ENCODE results near the gene FAM186B.

DNA sequence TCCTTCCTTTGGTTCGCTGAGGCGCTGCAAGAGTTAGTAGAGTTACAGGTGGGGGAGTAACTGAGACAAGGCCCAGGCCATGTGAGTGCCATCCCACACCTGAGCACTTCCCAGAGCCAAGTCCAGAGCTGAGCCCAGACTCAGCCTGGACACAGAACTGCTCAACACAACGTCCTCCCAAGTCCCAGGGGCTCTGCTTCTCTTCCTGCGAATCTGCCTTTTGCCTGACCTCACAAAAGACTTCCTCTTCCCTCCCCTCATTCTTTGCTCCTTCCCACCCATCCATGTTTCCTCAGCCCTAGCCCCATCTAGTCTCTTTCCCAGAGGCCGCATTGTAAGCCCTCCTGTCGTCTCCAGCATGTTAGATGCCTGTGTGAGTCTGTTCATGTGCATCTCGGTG lies 20.8 kb downstream of the FAM186B start:
- TF ChIP-seq, protein P1, sequence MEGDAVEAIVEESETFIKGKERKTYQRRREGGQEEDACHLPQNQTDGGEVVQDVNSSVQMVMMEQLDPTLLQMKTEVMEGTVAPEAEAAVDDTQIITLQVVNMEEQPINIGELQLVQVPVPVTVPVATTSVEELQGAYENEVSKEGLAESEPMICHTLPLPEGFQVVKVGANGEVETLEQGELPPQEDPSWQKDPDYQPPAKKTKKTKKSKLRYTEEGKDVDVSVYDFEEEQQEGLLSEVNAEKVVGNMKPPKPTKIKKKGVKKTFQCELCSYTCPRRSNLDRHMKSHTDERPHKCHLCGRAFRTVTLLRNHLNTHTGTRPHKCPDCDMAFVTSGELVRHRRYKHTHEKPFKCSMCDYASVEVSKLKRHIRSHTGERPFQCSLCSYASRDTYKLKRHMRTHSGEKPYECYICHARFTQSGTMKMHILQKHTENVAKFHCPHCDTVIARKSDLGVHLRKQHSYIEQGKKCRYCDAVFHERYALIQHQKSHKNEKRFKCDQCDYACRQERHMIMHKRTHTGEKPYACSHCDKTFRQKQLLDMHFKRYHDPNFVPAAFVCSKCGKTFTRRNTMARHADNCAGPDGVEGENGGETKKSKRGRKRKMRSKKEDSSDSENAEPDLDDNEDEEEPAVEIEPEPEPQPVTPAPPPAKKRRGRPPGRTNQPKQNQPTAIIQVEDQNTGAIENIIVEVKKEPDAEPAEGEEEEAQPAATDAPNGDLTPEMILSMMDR (IDR thresholded peaks at IDR 0.05 in 8 of 11, conservative IDR thresholded peaks at IDR 0.05 in 3 of 11) = no peak
- TF ChIP-seq POLR2AphosphoS5 (IDR thresholded peaks at IDR 0.05) = no peak
